H1 (cell line): Measurements from ENCODE around the gene PSKH1. TPM values are rescaled to one million over a fixed set of nuclear protein-coding genes. Genes with fewer than 3 reads are reported as not detected.
"Not testable (repeated sequence)": the region's sequence is repeated elsewhere in the genome, so short reads cannot be mapped to it uniquely, and the experiment has no call there.

Source experiments
- CTCF ChIA-PET: fragments of 300-600 bp; sonication (Branson Sonifier 250); formaldehyde crosslinking; loops from one replicate; lab custom pipeline; 2021; ENCODE audit not compliant: partially characterized antibody; lab: Charles Lee
- POLR2A ChIA-PET: fragments of 300-600 bp; sonication (Branson Sonifier 250); formaldehyde crosslinking; loops from one replicate; lab custom pipeline; 2021; ENCODE audit warnings: inconsistent platforms; ENCODE audit not compliant: partially characterized antibody; lab: Charles Lee
- DNase-seq, 2 experiments: peaks; one replicate each; pipeline versions ENCODE4 v3.0.0 to v3.0.0-alpha.2; 2010 to 2022; ENCODE audit warnings: low spot score in 2 of 2, low read depth in 1 of 2, mixed read lengths in 1 of 2
- FAIRE-seq: peaks from 2 replicates; lab custom pipeline; 2011; peaks lifted over from hg19 to GRCh38; lab: Jason Lieb, UNC
- H2AFZ ChIP-seq: 2 replicates; pipeline ENCODE4 v1.8.1; 2012; ENCODE audit warnings: low read length, inconsistent platforms
- H2AK5ac ChIP-seq: 2 replicates; pipeline ENCODE4 v1.6.1; 2013; ENCODE audit warnings: low read depth, low read length
- H2BK120ac ChIP-seq: replicated peaks from 2 replicates; pipeline ENCODE3; 2013; ENCODE audit warnings: low read depth, low read length, inconsistent platforms
- H2BK12ac ChIP-seq: 2 replicates; pipeline ENCODE4 v1.6.1; 2013; ENCODE audit warnings: low read depth, low read length
- H2BK15ac ChIP-seq: 2 replicates; pipeline ENCODE4 v1.6.1; 2013; ENCODE audit warnings: low read length
- H2BK20ac ChIP-seq: 2 replicates; pipeline ENCODE4 v1.6.1; 2013; ENCODE audit warnings: low read length
- H2BK5ac ChIP-seq: 2 replicates; pipeline ENCODE4 v1.6.1; 2013; ENCODE audit warnings: low read depth, low read length
- H3K14ac ChIP-seq: 2 replicates; pipeline ENCODE4 v1.6.1; 2013; ENCODE audit warnings: inconsistent platforms; ENCODE audit not compliant: insufficient read length
- H3K18ac ChIP-seq: 2 replicates; pipeline ENCODE4 v1.6.1; 2013; ENCODE audit warnings: low read length; ENCODE audit errors: extremely low read depth
- H3K23ac ChIP-seq: 2 replicates; pipeline ENCODE4 v1.6.1; 2013; ENCODE audit warnings: inconsistent platforms; ENCODE audit not compliant: insufficient read length
- H3K23me2 ChIP-seq: 2 replicates; pipeline ENCODE4 v1.6.1; 2013; ENCODE audit warnings: low read depth, low read length
- H3K27ac ChIP-seq: 2 replicates; pipeline ENCODE4 v1.6.1; 2011; ENCODE audit warnings: low read depth, low read length, inconsistent platforms
- H3K27me3 ChIP-seq, 4 experiments: replicated peaks in 1 of 4; 1 replicate in 1 of 4; 2 replicates in 3 of 4; pipeline versions ENCODE4 v1.6.1 to v1.8.1; 2011 to 2013; ENCODE audit warnings: low read length in 3 of 4, mild to moderate bottlenecking in 3 of 4, inconsistent platforms in 2 of 4, mixed read lengths in 2 of 4, moderate library complexity in 1 of 4; ENCODE audit not compliant: control insufficient read depth in 3 of 4, insufficient read depth in 3 of 4; ENCODE audit errors: extremely low read depth in 1 of 4
- H3K36me3 ChIP-seq, 4 experiments: 2 replicates each; pipeline versions ENCODE4 v1.6.1 to v1.8.1; 2011 to 2013; ENCODE audit warnings: mild to moderate bottlenecking in 4 of 4, low read length in 3 of 4, moderate library complexity in 2 of 4, control low read depth in 1 of 4, inconsistent platforms in 1 of 4; ENCODE audit not compliant: insufficient read depth in 4 of 4, control insufficient read depth in 2 of 4
- H3K4ac ChIP-seq: replicated peaks from 2 replicates; pipeline ENCODE3; 2013; ENCODE audit warnings: low read length, low read depth, mixed read lengths, inconsistent platforms; ENCODE audit not compliant: insufficient read length
- H3K4me1 ChIP-seq, 4 experiments: replicated peaks in 1 of 4; 1 replicate in 1 of 4; 2 replicates in 3 of 4; pipeline versions ENCODE4 v1.6.1 to v1.8.1; 2011 to 2013; ENCODE audit warnings: low read length in 3 of 4, inconsistent platforms in 2 of 4, mixed read lengths in 1 of 4; ENCODE audit not compliant: insufficient read depth in 4 of 4, control insufficient read depth in 3 of 4
- H3K4me2 ChIP-seq, 2 experiments: 2 replicates each; pipeline versions ENCODE4 v1.6.1 to v1.8.1; 2011 to 2013; ENCODE audit warnings: low read depth in 2 of 2, low read length in 2 of 2, control low read depth in 1 of 2, inconsistent platforms in 1 of 2, mild to moderate bottlenecking in 1 of 2; ENCODE audit not compliant: insufficient read depth in 1 of 2
- H3K4me3 ChIP-seq, 4 experiments: fragments of 200-600, 300-600 bp in 1 of 4; sonication (generic), shearing (Covaris generic), sonication (Bioruptor Twin) in 1 of 4; 2 replicates each; pipeline versions ENCODE4 v1.5.1 to v1.8.1; 2011 to 2016; ENCODE audit warnings: low read length in 4 of 4, low read depth in 3 of 4, control low read depth in 2 of 4, inconsistent platforms in 2 of 4, mild to moderate bottlenecking in 2 of 4, mixed read lengths in 1 of 4, moderate library complexity in 1 of 4; ENCODE audit not compliant: insufficient read depth in 2 of 4; ENCODE audit errors: extremely low read depth in 1 of 4
- H3K56ac ChIP-seq: replicated peaks from 2 replicates; pipeline ENCODE3; 2013; ENCODE audit warnings: low read depth, mild to moderate bottlenecking, mixed read lengths, low read length, inconsistent platforms; ENCODE audit not compliant: insufficient read length
- H3K79me1 ChIP-seq: 2 replicates; pipeline ENCODE4 v1.6.1; 2013; ENCODE audit warnings: low read depth, low read length, control low read depth
- H3K79me2 ChIP-seq, 2 experiments: 2 replicates each; pipeline versions ENCODE4 v1.6.1 to v1.8.1; 2012 to 2013; ENCODE audit warnings: low read length in 2 of 2, mild to moderate bottlenecking in 2 of 2, inconsistent platforms in 1 of 2; ENCODE audit not compliant: insufficient read depth in 2 of 2, control insufficient read depth in 1 of 2
- H3K9ac ChIP-seq, 4 experiments: replicated peaks in 1 of 4; 1 replicate in 1 of 4; 2 replicates in 3 of 4; pipeline versions ENCODE4 v1.6.1 to v1.8.1; 2011 to 2013; ENCODE audit warnings: low read depth in 3 of 4, low read length in 3 of 4, control low read depth in 2 of 4, mild to moderate bottlenecking in 2 of 4, moderate library complexity in 2 of 4, inconsistent platforms in 1 of 4; ENCODE audit errors: extremely low read depth in 1 of 4
- H3K9me3 ChIP-seq, 2 experiments: 2 replicates each; pipeline versions ENCODE4 v1.6.1 to v1.8.1; 2012 to 2013; ENCODE audit warnings: mild to moderate bottlenecking in 2 of 2, moderate library complexity in 2 of 2, control low read depth in 1 of 2, inconsistent platforms in 1 of 2, low read depth in 1 of 2, low read length in 1 of 2, mixed read lengths in 1 of 2; ENCODE audit not compliant: insufficient read depth in 2 of 2
- H4K20me1 ChIP-seq, 2 experiments: replicated peaks in 1 of 2; 2 replicates each; pipeline versions ENCODE3 to v1.8.1; 2011 to 2013; ENCODE audit warnings: inconsistent platforms in 2 of 2, low read length in 2 of 2, mild to moderate bottlenecking in 1 of 2; ENCODE audit not compliant: insufficient read depth in 2 of 2, control insufficient read depth in 1 of 2
- H4K5ac ChIP-seq: 2 replicates; pipeline ENCODE4 v1.6.1; 2013; ENCODE audit warnings: low read length, low read depth, mixed read lengths, inconsistent platforms; ENCODE audit not compliant: insufficient read length
- H4K8ac ChIP-seq: 2 replicates; pipeline ENCODE4 v1.8.0; 2013; ENCODE audit warnings: mild to moderate bottlenecking, moderate library complexity, low read length, inconsistent platforms; ENCODE audit not compliant: insufficient read depth; ENCODE audit errors: extremely low read depth
- H4K91ac ChIP-seq: replicated peaks from 2 replicates; pipeline ENCODE3; 2013; ENCODE audit warnings: low read length, mixed read lengths, inconsistent platforms; ENCODE audit not compliant: insufficient read length
- WGBS, 2 experiments: shearing (Covaris generic) in 1 of 2; methylation state at CpG; one replicate each; pipeline versions ENCODE4 v1.1.6 to v1.1.7; 2013 to 2015; ENCODE audit warnings: low lambda C conversion rate in 2 of 2, mixed read lengths in 2 of 2, inconsistent platforms in 1 of 2, low coverage in 1 of 2, missing lambda C conversion rate in 1 of 2; ENCODE audit not compliant: insufficient replicate concordance in 2 of 2, insufficient coverage in 1 of 2, insufficient read length in 1 of 2; ENCODE audit errors: extremely low coverage in 1 of 2, missing lambda C conversion rate in 1 of 2; 5-methylcytosine and 5-hydroxymethylcytosine counted together
- polyA plus RNA-seq, 7 experiments: library from polyadenylated mRNA; depleted of rRNA in 3 of 7; stranded (reverse) in 5 of 7; unstranded in 2 of 7; fragments of >200 nt in 5 of 7; fragments of 200-250 nt in 2 of 7; gene quantifications; 1 replicate in 5 of 7; 2 replicates in 1 of 7; 4 replicates in 1 of 7; pipeline versions ENCODE4 v1.2.1 to v1.2.3, GENCODE V29; 2011 to 2013; ENCODE audit warnings: missing spikeins in 2 of 7, mixed read lengths in 2 of 7
- total RNA-seq: library from RNA; stranded (reverse); fragmentation: NEBNext Ultra II Directional; extraction: Animal tissue kit (Norgen Biotek cat#: 25700); gene quantifications from 2 replicates; pipeline ENCODE4 v1.2.1, GENCODE V29; 2021

PSKH1 gene
- total and polyA plus RNA-seq, 2 of the 8 experiments (the other 6 are each of a cell fraction or from before 2014, with no cell fraction given): 24.8 to 51.0 TPM

- H3K9ac ChIP-seq, H3K14ac ChIP-seq, H3K18ac ChIP-seq, H3K79me1 ChIP-seq, H3K23ac ChIP-seq, H3K27me3 ChIP-seq, H4K8ac ChIP-seq, H4K5ac ChIP-seq, H3K4ac ChIP-seq, H3K56ac ChIP-seq, H2BK20ac ChIP-seq, H2BK5ac ChIP-seq, DNase-seq, H4K91ac ChIP-seq, H3K79me2 ChIP-seq, H2BK12ac ChIP-seq, H2BK15ac ChIP-seq, POLR2A ChIA-PET, H2AFZ ChIP-seq, H3K9me3 ChIP-seq, FAIRE-seq, H3K4me3 ChIP-seq, H3K27ac ChIP-seq, H3K36me3 ChIP-seq, H2BK120ac ChIP-seq: not testable (repeated sequence)
- peak overlapping the region in 1 of 2 experiments; percentile 96; a peak in 1 of 4 replicates for H3K4me2 ChIP-seq
- WGBS, 2 experiments: 98% methylated on average over 4 of the region's 5 CpGs; no CpG with 5 or more reads in 1 of the 2 experiments
- peaks cover 0 to 15% (median 8%) of the 10 kb centered on the region in 4 experiments; a peak in 5 of 7 replicates for H3K4me1 ChIP-seq
- H3K23me2 ChIP-seq: peaks cover 18% of the 10 kb centered on the region
- 0 out of 2 replicates have a peak overlapping the region, but pooled peaks have one; percentile 2 for H2AK5ac ChIP-seq
- peaks cover 6 to 18% of the 10 kb centered on the region in 2 experiments for H4K20me1 ChIP-seq
- CTCF ChIA-PET: interaction anchor here (0.7 to 27.1 kb wide), 3 partner anchors 9 to 404 kb away, joined by 5 to 623 read pairs (median 5); partner anchors contain the start of genes EDC4, NRN1L and PSKH1
Measured at GRCh38 chr16:67937713-67938112, 44.7 kb downstream of the PSKH1 start.
